H1 (cell line): ENCODE data around the gene MBNL1. TPM values are rescaled to one million over a fixed set of nuclear protein-coding genes. Genes with fewer than 3 reads are reported as not detected.

Source experiments
- CHD7 ChIP-seq: fragments of 300-600 bp; sonication (generic); IDR thresholded peaks from 2 replicates; pipeline ENCODE4 v1.7.1; 2012; ENCODE audit warnings: low read length, moderate library complexity, mild to moderate bottlenecking, inconsistent platforms; ENCODE audit not compliant: insufficient replicate concordance
- E2F6 ChIP-seq: IDR thresholded peaks from 2 replicates; pipeline ENCODE4 v1.6.1; 2012; ENCODE audit warnings: inconsistent platforms
- TBP ChIP-seq: IDR thresholded peaks from 2 replicates; pipeline ENCODE4 v1.6.1; 2011; ENCODE audit warnings: low read depth, low read length, improper control_type of control experiment
- TCF12 ChIP-seq: IDR thresholded peaks from 2 replicates; pipeline ENCODE4 v1.6.1; 2011; ENCODE audit warnings: low read depth, mild to moderate bottlenecking, low read length
- polyA plus RNA-seq, 7 experiments: library from polyadenylated mRNA; depleted of rRNA in 3 of 7; stranded (reverse) in 5 of 7; unstranded in 2 of 7; fragments of >200 nt in 5 of 7; fragments of 200-250 nt in 2 of 7; gene quantifications; 1 replicate in 5 of 7; 2 replicates in 1 of 7; 4 replicates in 1 of 7; pipeline versions ENCODE4 v1.2.1 to v1.2.3, GENCODE V29; 2011 to 2013; ENCODE audit warnings: missing spikeins in 2 of 7, mixed read lengths in 2 of 7
- total RNA-seq: library from RNA; stranded (reverse); fragmentation: NEBNext Ultra II Directional; extraction: Animal tissue kit (Norgen Biotek cat#: 25700); gene quantifications from 2 replicates; pipeline ENCODE4 v1.2.1, GENCODE V29; 2021

MBNL1 gene
- total and polyA plus RNA-seq, 2 of the 8 experiments (the other 6 are each of a cell fraction or from before 2014, with no cell fraction given): 5.0 to 16.4 TPM

GRCh38 chr3:152292366-152292765, 23.6 kb downstream of the MBNL1 start (continued):
- no peak for TF ChIP-seq CHD7
- TF ChIP-seq TCF12: no peak
- no peak for TF ChIP-seq TBP
- TF ChIP-seq E2F6: no peak
